ENCODE results near the gene POP5.

DNA sequence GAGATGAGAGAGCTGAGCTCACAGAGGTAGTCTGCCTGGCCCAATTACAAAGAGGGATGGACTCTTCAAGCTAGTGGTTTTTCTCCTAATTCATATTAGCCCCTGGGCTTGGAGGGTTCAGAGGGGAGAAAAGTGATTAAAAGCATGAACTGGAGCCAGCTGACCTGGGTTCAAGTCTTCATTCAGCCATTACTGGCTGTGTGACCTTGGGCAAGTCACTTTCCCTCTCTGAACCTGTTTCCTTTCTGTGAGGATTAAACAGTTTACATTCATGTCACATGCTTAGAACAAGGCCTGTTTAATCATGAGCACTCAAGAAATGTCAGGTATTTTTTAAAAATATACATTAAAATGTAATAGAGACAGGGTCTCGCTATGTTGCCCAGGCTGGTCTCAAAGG, 7.2 kb upstream of the POP5 start:
- TF ChIP-seq YY1 (IDR thresholded peaks at IDR 0.05; ENCODE audit: insufficient read depth, insufficient read length) (no peak), ZNF274 (IDR thresholded peaks at IDR 0.05; ENCODE audit: low read depth, low read length) (no peak), SUZ12 (IDR thresholded peaks at IDR 0.05; ENCODE audit: extremely low read depth, insufficient read depth, insufficient read length) (no peak)

All from NT2/D1 (cell line).